Stimulated activated CD8-positive, alpha-beta memory T cell treated with anti-CD3 and anti-CD28 coated beads, Interleukin-7, amount 100 ng/mL, for 4 hours (primary cell): ENCODE results near the gene TOR1AIP1.

ENCODE experiments used
- DNase-seq, 2 donors: peaks; one replicate each; pipeline ENCODE4 v3.0.0-alpha.2; 2020; ENCODE audit warnings: low read depth in 2 of 2

TOR1AIP1 gene

DNA sequence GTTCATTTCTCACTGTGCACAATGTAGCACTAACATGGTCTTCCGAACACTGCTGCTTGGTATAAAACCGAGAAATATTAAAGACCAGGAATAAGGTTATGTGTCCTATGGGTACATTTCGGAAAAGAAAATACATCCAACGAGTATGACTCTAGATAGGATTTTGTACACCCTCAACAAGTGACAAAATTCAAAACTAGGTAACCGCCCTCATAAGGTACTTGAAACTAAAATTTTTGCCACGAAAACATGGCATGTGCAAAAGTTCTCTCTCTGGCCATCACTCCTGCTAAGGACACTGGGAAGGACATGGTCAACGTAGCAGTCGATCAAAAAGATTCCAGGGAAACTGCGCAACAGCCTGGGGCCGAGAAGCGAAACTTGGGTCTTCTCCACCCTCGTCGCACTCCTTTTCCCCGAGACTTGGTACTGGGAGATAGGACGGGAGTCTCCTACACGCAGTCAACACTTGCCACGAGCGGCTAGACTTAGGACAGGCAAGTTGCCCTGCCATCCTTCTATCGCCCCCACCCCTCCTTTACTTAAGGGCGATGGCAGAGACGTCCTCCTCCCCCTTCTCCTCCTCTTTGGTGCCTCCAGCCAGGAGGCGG is 338 bp upstream of the TOR1AIP1 start:
- DNase-seq: no peak

DNA sequence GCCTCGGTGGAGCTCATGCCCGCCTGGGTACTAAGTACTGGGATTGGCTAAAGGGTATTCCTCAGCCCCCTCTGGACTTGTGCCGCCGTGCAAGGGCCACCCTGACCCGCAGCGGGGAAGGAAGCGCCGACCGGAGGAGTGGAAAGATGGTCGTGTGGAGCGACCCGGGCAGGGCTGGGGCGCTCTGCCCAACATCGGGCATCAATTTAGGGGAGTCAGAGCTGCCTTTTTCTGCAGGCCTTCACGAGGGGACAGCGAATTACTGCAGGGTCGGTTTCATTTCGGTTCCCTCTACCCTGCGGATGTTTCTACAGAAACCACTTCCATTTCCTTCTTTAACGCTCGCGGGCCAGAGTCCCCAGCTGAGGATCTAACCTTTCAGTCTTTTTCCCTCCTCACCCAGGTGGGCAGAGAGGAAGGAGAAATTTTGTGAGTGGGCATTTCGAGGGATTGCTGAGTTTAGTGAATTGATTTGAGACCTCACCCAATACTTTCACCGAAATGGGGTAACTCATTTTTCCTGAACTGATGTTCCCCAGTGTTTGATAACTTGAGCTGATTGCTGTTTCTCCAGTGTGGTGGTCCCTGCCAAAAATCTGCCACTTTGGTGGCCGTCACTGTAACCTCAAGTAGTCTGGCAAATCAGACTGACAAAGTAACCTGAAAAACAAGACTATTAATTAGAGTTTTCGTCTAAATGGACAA is 1.1 kb downstream of the TOR1AIP1 start:
- peak in 1 of 2 donors; percentile 7 for DNase-seq

DNA sequence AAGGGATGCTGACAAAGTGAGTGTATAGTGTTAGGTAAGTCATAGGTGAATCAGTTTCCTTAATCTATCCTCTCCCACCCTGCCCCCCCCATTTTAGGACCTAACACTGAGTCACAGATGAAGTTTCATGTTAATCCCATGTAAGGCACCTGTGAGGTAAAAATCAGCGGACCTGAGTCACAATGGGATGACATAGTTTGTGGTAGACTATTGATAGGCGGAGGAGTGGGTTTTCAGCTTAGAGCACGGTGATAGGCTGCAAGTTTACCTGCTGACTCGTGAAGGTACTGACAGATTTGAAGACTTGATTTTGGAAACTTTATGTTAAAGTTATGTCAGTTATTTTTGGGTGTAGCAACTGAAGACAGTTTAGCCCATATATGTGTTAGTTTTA is 1.7 kb downstream of the TOR1AIP1 start:
- DNase-seq: peak; percentile 46 to 64

DNA sequence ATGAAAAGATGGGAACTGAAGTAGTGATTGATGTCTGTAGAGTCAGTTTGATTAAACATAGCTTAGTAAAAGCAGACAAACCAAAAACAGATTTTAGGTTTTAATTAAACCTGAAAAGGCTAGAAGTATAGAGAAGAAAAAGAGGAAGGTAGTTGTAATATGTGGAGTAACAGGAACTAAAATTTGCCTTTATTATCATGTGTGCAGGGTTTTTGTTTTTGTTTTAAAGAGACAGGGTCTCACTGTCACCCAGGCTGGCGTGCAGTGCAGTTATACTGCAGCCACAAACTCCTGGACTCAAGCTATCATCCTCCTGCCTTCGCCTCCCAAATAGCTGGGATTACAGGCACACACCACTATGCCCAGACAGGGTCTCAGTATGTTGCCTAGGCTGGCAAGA is 6.0 kb downstream of the TOR1AIP1 start:
- no peak for DNase-seq

DNA sequence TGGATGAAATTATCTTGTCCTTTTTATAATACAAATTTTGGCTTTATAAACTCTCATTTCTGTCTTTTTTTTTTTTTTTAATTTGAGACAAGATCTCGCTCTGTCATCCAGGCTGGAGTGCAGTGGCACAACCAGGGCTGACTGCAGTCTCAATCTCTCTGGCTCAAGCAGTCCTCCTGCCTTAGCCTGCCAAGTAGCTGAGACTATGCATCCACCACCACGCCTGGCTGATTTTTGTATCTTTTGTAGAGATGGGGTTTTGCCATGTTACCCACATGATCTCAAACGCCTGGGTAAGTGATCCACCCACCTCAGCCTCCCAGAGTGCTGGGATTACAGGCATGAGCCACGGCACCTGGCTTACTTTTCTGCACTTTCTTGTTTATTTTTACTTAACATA is 7.5 kb downstream of the TOR1AIP1 start:
- no peak for DNase-seq

DNA sequence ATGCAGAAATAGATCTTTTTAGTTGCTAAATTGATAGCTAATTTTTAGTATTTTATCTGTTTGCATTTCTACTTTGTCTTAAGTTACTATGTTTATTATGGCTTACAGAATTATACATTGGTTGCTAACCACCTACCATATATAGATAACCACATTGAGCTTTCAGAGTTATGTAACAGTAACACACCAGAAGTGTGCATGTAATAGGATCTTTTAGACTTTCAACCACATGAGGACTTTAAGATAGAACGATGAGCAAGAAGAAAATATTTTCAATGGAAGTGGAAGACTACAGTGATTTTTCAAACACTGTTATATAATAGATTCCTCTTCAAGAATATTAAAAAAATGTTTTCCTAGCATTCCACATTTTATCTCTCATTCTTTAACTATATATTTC is 28.8 kb downstream of the TOR1AIP1 start:
- no peak for DNase-seq

DNA sequence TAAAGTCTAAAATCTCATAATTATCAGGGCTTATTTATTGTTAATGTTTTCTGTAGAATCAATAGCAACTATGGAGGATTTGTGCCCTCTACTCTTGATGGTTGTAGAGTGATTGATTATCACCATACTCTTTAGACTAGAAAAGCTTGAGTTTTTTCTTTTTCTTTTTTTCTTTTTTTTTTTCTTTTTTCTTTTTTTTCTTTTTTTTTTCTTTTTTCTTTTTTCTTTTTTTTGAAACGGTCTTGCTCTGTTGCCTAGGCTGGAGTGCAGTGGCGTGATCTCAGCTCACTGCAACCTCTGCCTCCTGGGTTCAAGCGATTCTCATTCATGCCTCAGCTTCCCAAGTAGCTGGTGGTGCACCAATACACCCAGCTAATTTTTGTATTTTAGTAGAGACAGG is 29.7 kb downstream of the TOR1AIP1 start:
- no peak for DNase-seq

DNA sequence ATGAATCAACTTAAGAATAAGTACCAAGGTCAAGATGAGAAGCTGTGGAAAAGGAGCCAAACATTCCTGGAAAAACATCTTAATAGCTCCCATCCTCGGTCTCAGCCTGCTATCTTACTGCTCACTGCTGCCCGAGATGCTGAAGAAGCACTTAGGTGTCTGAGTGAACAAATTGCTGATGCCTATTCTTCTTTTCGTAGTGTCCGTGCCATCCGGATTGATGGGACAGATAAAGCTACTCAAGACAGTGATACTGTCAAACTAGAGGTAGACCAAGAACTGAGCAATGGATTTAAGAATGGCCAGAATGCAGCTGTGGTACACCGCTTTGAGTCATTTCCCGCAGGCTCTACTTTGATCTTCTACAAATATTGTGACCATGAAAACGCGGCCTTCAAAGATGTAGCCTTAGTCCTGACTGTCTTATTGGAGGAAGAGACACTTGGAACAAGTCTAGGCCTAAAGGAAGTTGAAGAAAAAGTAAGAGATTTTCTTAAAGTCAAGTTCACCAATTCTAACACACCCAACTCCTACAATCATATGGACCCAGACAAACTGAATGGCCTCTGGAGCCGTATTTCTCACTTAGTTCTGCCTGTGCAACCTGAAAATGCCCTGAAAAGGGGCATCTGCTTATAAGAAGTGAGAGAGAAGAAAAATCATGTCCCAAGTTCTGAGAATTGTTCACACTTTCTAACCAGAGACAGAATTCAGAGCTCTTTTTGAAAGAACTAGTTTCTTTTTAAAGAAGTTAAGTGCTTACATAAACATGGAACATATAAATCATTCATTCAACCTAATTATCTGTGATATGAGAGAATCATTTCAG is 35.7 kb downstream of the TOR1AIP1 start:
- no peak for DNase-seq

DNA sequence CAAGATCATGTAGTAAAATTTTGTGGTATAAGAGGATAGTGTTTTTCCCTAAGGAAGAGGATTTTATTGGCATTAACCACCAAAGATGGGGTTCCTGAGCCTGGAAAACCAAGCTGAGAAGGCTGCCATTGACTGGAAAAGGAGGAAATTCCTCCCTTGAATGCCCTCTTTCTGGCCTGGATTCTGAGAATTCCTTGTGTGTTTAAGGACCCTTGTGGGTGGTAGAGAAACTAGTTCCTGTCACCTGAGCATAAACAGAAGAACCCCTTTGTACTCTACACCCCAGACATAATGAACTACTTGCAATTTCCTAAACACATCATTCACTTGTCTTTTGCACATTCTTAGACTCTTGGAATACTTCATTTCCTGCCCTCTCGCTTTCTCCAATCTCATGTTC is 39.4 kb downstream of the TOR1AIP1 start:
- no peak for DNase-seq

DNA sequence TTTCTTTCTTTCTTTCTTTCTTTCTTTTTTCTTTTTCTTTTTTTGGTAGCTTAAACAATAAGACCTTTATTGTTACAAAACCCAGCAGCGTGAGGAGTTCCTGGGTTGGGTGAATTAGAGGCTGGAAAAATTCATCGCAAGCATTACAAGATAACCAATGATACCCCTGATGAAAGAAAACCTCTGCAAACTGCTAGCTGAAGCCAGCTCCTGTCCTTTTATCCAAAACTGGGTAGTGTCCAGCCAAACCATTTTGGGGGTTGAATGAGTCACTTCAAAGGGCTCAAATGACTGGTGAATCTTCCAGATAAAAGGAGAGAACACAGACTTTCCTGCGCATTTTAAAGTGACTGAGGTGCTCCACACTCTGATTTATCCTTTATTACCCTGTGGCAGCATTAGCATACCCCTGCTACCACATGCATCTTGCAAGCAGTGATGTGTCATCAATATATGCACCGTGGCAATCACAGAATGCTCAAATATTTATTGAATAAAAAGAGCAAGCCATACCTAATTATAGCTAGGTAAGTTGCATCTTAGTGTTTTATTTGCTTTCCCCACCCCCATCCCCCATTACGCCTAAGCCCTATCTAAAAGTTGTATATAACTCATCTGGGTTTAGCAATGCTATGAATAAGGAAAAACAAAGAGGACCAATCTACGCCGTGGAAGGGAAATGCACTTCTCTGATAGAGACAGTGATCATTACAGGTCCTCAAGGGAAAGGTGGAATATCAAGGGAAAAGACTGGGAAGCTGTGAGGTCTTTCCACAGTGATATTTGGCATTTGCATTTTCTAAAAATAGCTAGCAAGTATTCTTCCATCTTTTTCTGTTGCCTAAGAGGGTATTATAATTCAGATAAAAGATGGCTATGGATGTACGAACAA is 40.1 kb downstream of the TOR1AIP1 start:
- DNase-seq: no peak

DNA sequence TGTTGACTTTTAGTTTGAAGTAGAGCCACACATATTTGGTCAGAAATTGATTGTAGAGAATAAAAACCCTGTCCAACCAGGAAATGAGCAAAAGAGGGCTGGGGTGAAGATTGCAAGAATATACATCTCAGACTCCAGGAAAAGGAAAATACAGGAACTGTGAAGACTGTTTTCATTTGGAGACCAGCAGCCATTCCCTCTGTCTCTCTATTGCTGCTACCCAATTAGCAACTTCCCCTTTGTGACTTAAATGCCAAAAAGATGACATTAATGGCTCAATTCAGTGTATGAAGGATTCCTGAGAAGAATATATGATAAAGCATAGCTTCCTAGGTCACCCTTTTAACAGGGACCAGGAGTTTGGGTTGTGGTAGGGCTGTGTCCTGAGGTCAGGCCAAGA is 40.9 kb downstream of the TOR1AIP1 start:
- DNase-seq: no peak

DNA sequence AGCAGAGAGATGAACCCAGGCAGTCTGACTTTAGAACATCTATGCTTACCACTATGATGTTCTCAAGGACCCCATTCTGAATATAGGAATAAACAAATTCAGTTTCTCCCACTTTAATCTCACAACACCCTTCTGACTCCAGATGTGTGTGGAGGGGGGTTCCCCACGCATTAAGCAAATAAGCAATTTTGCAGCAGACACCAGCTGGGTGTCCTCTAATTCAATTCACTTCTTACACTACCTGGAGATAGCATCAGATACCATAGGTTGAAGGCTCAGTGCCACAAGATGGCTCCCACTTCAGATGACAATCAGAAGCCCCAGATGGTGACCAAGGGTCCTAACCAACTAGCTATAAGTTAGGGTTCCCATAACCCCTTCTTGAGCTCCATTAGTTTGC is 42.2 kb downstream of the TOR1AIP1 start:
- no peak for DNase-seq

DNA sequence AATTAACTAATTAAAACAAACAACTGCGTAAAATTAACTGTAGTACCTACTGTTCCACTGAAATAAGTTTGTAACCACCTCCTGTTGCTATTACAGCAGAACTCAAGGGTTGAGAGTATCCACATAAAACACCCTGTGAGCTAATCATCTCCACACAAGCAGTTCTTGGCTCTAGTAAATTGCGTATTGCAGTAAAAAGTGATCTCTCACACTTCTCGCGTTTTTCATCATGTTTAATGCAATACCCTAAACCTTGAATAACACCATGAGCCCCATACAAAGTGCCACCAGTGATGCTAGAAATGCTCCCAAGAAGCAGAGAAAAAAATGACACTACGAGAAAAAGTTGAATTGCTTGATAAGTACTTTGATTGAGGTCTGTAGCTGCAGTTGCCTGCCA is 43.2 kb downstream of the TOR1AIP1 start:
- DNase-seq: no peak

DNA sequence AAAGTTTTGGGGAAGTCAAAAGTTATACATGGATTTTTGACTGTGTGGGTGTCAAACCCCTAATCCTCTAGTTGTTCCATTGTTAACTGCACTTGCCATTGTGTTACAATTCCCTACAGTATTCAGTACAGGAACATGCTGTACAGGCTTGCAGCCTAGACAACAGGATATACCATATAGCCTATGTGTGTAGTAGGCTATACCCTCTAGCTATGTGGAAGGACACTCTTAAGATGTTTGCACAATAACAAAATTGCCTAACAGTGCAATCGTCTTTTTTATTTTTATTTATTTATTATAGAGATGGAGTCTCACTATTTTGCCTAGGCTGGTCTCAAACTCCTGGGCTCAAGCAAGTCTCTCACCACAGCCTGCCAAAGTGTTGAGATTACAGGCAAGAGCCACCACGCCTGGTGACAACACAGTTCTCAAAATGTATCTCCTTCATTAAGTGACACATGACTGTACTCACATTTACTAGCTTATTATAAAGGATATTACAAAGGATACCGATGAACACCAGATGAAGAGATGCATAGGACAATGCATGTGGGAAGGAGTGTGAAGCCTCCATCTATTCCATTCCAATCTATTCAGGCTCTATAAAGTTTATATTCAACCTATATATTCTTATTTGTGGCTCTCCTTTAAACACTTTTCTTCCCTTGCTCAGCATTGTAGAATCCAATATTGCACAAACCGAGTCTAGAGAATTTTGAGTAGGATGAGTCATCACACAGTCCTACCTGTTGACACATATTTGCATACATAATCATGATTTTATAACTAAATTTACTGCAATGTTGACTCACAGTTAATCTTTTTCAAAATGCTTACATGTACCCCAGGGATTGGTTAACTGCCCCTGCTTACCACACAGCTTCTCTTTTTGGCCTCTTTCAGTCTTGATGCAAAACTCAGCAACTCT is 44.1 kb downstream of the TOR1AIP1 start:
- DNase-seq: no peak

DNA sequence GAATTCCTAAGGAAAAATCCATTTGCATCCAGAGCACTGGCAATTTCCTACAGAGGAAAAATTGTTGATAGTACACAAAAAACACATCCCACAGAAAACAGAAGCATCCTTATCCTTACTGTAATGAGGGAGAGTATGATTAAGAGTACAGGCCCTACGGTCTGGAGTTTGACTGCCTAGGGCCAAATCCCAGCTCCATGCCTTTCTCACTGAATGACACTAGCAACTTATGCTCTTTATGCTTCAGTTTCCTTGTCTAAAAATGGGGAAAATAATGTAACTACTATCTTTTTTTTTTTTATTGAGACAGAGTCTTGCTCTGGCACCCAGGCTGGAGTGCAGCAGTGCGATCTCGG is 44.7 kb downstream of the TOR1AIP1 start:
- DNase-seq: no peak

DNA sequence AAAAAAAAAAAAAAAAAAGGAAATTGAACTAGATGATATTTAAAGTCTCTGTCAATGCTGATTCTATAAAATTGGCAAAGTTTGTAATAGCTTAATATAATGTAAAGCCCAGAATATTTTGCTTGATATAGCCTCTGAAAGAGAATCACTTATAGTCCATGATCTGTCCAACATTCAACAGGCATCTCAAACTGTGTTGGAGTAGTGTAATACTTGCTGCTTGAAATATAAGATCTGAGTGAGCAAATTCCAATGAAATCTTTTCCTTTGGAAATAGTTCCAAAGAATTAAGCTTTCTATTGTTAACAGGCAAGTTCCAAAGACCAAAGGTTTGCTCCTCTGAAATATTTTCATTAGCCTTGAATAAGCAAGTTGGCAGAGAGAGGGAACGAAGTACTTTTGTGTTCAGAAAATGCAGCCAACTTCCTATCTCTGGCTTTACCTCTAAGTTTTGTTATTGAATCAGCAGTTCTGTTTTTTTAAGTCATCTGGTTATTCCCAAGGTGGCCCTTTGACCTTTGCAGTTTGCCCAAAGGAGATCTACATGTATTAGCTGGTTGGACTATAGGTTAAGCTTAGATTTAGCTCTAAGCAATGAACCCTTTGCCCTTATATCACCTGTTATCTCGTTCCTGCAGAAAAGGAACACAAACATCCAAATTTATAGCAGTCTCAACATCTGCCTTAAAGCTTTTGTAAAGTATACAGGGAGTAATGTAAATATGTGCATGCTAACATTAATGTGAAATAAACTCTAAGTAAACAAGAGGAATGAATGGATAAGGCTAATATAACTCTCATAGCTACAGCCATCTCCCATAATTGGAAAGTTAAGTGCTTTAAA is 48.1 kb downstream of the TOR1AIP1 start:
- no peak for DNase-seq

DNA sequence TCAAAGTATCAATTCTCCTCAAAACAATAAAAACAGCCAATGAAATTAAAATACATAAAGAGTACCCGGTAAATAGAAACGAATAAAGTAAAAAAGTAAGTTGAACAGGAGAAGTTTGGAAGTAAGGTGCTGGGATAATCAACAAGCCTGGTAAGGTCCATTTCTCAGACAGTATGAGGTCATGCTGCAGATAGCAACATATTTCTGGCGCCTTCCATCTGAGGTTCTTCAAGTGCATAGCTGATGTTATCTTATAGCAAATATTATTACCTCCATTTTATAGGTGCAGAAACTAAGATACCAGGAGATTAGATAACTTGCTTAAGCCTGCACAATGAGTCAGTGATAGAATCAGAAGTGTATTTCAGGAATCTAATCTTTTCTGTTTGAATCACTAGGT is 48.8 kb downstream of the TOR1AIP1 start:
- DNase-seq: no peak

DNA sequence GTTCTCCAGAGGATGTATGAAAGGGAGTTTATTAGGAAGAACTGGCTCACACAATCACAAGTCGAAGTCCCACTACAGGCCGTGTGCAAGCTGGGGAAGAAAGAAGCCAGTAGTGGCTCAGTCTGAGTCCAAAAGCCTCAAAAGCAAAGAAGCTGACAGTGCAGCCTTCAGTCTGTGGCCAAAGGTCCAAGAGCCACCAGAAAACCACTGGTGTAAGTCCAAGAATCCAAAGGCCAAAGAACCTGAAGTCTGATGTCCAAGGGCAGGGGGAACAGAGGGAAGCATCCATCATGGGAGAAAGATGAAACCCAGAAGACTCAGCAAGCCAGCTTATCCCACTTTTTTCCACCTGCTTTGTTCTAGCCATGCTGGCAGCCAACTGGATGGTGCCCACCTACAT is 51.1 kb downstream of the TOR1AIP1 start:
- DNase-seq: no peak

DNA sequence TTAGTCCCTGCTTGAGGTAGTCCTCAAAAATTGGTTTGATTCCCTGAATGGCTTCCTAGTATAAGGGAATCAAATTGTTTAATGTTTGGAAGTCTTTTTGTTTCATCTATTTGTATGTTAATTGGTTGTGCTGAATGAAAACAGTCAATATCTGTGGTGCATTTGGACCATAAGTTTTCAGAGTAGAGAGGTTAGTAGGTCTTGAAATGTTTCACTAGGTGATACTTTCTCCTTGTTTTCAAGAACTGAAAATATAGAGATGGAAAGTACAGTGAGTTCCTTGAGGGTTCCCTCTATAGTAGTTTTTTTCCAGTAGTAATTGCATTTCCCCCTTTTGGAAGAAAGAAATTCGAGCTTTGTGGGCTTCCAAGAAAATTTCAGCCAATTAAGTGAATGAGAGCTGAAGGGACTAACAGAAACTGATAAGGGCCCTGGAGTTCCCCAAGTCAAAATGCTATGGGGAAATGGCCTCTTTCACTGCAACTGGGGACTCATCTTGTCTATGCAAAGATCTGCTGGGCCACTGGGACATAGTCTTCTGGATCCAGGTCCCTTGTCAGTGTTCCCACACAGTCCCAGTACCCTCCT is 53.9 kb downstream of the TOR1AIP1 start:
- no peak for DNase-seq
